ENCODE results near the gene REELD1.

GRCh38 chr4:146255463-146255862 lies 41.1 kb downstream of the REELD1 start:
- TF ChIP-seq EZH2phosphoT487 (IDR thresholded peaks at IDR 0.05; ENCODE audit: insufficient read depth, low read depth) (no peak), EZH2 (IDR thresholded peaks at IDR 0.05; ENCODE audit: insufficient read depth, poor library complexity, severe bottlenecking) (no peak)

Measured in GM23248 (cell line).